Adrenal gland (tissue), 12 donors: ENCODE measurements around the gene RIPK3. TPM values are rescaled to one million over a fixed set of nuclear protein-coding genes. Genes with fewer than 3 reads are reported as not detected.
A peak's percentile ranks its signal among the peaks of the same experiment; 100 is the strongest.

ENCODE experiments used
- DNase-seq, 7 donors: peaks; one replicate each; pipeline ENCODE4 v3.0.0-alpha.2; 2019 to 2020
- H3K27ac ChIP-seq, 5 donors: fragments of 200-600 bp; sonication (generic) in 4 of 5; 1 replicate in 3 of 5; 2 replicates in 2 of 5; pipeline versions ENCODE4 v1.5.1 to v1.8.0; 2016 to 2020; ENCODE audit warnings: mild to moderate bottlenecking in 1 of 5
- H3K27me3 ChIP-seq: fragments of 200-600 bp; 2 replicates; pipeline ENCODE4 v1.8.0; 2021
- H3K36me3 ChIP-seq, 2 donors: fragments of 200-600 bp; replicated peaks in 1 of 2; 1 replicate in 1 of 2; 2 replicates in 1 of 2; pipeline versions ENCODE4 v1.5.1 to v1.8.0; 2018 to 2022
- H3K4me1 ChIP-seq, 2 donors: fragments of 200-600 bp; replicated peaks in 1 of 2; 1 replicate in 1 of 2; 2 replicates in 1 of 2; pipeline versions ENCODE4 v1.5.1 to v1.8.0; 2018 to 2021
- H3K4me3 ChIP-seq, 4 donors: fragments of 200-600 bp; sonication (generic) in 3 of 4; one replicate each; pipeline ENCODE4 v1.5.1; 2016 to 2018
- H3K9me3 ChIP-seq, 3 donors: fragments of 200-600 bp; sonication (generic) in 1 of 3; replicated peaks in 1 of 3; 1 replicate in 2 of 3; 2 replicates in 1 of 3; pipeline versions ENCODE4 v1.5.1 to v1.8.0; 2016 to 2021
- CTCF ChIP-seq, 6 experiments: fragments of 450-650 bp in 4 of 6; fragments of 200-600 bp in 2 of 6; sonication (generic) in 1 of 6; IDR thresholded peaks; 1 replicate in 5 of 6; 2 replicates in 1 of 6; pipeline versions ENCODE4 v1.5.1 to v1.8.0; 2016 to 2021; ENCODE audit warnings: antibody characterized with exemption in 6 of 6, mild to moderate bottlenecking in 2 of 6, moderate library complexity in 1 of 6
- POLR2A ChIP-seq, 2 donors: fragments of 450-650 bp; IDR thresholded peaks; one replicate each; pipeline ENCODE4 v1.6.1; 2017; ENCODE audit warnings: antibody characterized with exemption in 2 of 2, mild to moderate bottlenecking in 2 of 2, moderate library complexity in 1 of 2
- WGBS, 4 donors: extraction: QIAGEN DNeasy Blood & Tissue Kit in 2 of 4; methylation state at CpG; one replicate each; pipeline versions ENCODE4 v1.1.5 to v1.1.7; 2013 to 2017; 5-methylcytosine and 5-hydroxymethylcytosine counted together
- intact Hi-C, 2 donors: fragments of 100-400 bp; cut with DNase I; formaldehyde crosslinking; loops; one replicate each; pipeline versions ENCODE4 v1.14.1 to v1.15.0; 2022 to 2023
- polyA plus RNA-seq, 3 donors: library from polyadenylated mRNA; stranded (reverse); fragments of 200-250 nt in 2 of 3; fragments of 350-450 nt in 1 of 3; fragmentation: Illumina TruSeq in 1 of 3; extraction: RNeasy Lipid Tissue Mini Kit (QIAGEN cat#74804) in 1 of 3; gene quantifications; one replicate each; pipeline ENCODE4 v1.2.3, GENCODE V29; 2013 to 2014
- total RNA-seq, 9 donors: library from RNA; depleted of rRNA in 4 of 9; stranded (reverse); fragments of >200 nt in 4 of 9; fragments of 120-200 nt in 1 of 9; fragmentation: NEBNext Ultra II Directional in 1 of 9; extraction: Animal tissue kit (Norgen Biotek cat#: 25700) in 1 of 9; gene quantifications; one replicate each; pipeline versions ENCODE4 v1.1.0 to v1.2.4, GENCODE V29; 2013 to 2023
- donor health status: healthy with polysubstance abuse.
- donor health status: Bipolar disorder and iron deficiency.
- donor health status: DM: yes; HTN: yes; CAD: no.
- donor health status: DM: no; HTN: no; CAD: no.
- donor health status: DM: no; HTN: no; CAD: no.
- donor health status: DM: yes; HTN: yes; CAD: no.

Gene RIPK3
- total and polyA plus RNA-seq, 12 donors, result 0.50 to 10.4 (median 3.8) TPM

DNA sequence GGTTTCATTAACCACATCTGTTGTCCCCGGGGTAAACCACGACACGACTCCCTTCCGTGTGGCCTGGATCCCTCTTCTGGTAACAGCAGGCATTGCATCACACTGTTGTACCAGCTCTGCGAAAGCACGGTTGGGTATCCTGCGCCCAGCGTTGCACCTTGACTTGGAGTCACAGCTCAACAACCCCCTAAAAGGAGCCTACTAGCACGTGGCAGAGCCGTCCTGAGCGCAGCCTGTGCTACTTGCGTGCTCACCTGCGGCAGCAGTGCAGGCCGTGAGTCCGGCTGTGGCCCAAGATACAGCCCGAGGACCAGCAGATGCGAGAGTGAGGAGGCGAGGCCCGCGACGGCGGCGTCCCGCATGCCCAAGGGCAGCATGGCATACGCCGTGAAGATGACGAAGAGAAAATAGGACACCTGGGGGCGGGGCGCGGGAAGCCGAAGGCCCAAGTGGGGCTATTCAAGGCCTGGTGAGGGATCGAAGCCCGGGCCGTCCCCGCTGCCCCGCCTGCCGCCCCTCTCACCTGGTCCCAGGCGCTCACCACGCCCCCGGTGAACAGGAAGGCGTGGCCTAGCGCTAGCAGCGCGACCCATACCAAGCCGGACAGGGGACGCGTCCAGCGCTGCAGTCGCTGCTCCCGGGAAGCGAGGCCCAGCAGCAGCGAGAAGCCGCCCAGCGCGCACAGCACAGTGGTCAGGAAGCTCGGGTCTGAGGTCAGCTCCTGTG lies 7.4 kb downstream of the RIPK3 start:
- WGBS, 4 donors, result 24 to 29% (median 26%) methylated on average over 36 to 56 of the region's 56 CpGs
- H3K36me3 ChIP-seq, result no peaks in the 10 kb centered on the region
- no peak overlapping the region for H3K27ac ChIP-seq
- peaks cover 11% of the 10 kb centered on the region for H3K27me3 ChIP-seq
- H3K4me3 ChIP-seq, result peak overlapping the region in 1 of 4 donors; percentile 31
- TF ChIP-seq CTCF (IDR thresholded peaks at IDR 0.05) (peak; percentile 52 to 84 (median 73)), POLR2A (IDR thresholded peaks at IDR 0.05) (no peak)
- intact Hi-C loops, result loop anchor here in 1 of 2 donors (5.0 kb wide), 1 partner anchor 100 kb away; no protein-coding TSS in a partner anchor
- peaks cover 0 to 24% of the 10 kb centered on the region in 2 donors for H3K4me1 ChIP-seq
- peak; percentile 68 to 90 (median 79) for DNase-seq
- H3K9me3 ChIP-seq, result no peaks in the 10 kb centered on the region

DNA sequence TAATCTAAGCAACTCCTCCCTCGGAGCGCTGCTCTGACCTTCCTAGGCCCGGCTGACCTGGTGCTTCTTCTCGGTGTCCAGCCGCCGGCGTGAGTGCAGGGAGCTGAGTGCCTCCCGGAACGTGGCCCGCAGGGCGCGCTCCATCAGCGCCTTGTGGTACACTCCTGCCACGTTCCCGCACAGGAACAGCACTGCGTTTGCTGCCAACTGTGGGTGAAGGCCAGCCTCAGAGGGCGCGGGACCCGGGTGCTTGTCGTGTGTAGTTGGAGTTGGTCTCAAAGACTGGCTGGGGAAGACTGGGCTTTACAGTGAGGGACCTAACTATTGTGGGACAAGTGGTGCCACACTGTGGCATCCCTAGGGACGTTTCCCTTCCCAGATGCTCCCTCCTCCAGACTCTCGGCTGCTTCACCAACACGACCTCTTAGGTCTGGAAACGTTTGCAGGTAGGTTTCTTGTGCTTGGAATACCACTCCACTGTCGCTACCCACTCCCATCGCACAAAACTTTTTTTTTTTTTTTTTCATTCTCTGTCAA lies 8.0 kb downstream of the RIPK3 start:
- Histone ChIP-seq H3K9me3 (no peaks in the 10 kb centered on the region), H3K27ac (no peak overlapping the region), H3K4me3 (peak overlapping the region in 1 of 4 donors; percentile 31), H3K36me3 (no peaks in the 10 kb centered on the region), H3K4me1 (peaks cover 0 to 24% of the 10 kb centered on the region in 2 donors), H3K27me3 (peaks cover 11% of the 10 kb centered on the region)
- WGBS, 4 donors, result 42 to 50% (median 45%) methylated on average over 15 to 26 of the region's 26 CpGs
- DNase-seq, result peak in 1 of 7 donors; percentile 29
- no peak for TF ChIP-seq POLR2A (IDR thresholded peaks at IDR 0.05)
- TF ChIP-seq CTCF (IDR thresholded peaks at IDR 0.05), result no peak
- intact Hi-C loops, result loop anchor here (2.0 to 5.0 kb wide), 2 partner anchors 101 kb away; no protein-coding TSS in a partner anchor

DNA sequence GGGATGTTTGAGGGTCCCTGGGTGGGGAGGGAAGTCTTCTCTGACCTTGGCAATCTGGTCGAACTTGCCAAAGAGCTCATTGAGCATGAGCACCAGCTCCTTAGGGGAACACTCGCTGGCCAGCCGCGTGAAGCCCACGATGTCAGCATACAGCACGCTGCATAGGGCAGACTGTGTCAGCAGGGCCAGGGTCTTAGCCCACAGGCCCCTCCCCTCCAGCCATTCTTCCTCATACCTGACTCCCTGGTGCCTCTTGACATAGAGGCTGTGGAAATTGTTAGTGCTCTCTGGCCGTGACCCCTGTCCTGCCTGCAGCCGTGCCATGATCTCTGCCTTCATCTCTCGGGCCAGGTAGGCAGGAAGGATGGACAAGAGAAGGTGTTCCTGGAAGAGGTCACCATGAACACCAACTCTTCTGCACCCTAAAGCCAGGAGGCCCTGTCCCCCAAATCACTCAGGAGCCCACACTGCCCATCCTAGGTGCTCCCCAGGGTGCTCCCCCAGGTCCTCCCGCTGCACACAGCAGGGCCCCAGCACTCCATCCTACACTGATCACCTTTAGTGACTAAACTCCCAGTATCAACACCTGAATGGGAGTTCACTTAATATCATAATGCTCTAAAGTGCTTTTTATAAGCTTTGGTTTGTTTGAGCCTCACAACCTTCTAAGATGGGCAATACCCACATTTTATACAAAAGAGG lies 8.7 kb downstream of the RIPK3 start:
- Histone ChIP-seq H3K27me3 (peaks cover 11% of the 10 kb centered on the region), H3K9me3 (no peaks in the 10 kb centered on the region), H3K4me1 (peaks cover 0 to 24% of the 10 kb centered on the region in 2 donors), H3K4me3 (no peak overlapping the region), H3K27ac (no peak overlapping the region), H3K36me3 (no peaks in the 10 kb centered on the region)
- TF ChIP-seq POLR2A (IDR thresholded peaks at IDR 0.05) (no peak), CTCF (IDR thresholded peaks at IDR 0.05) (no peak)
- intact Hi-C loops, result loop anchor here (2.0 to 5.0 kb wide), 2 partner anchors 101 to 102 kb away; no protein-coding TSS in a partner anchor
- no peak for DNase-seq
- 87 to 95% (median 92%) methylated on average over 10 of the region's 10 CpGs for WGBS, 4 donors

- DNase-seq, result peak in 5 of 7 donors; percentile 33 to 78 (median 55)
- WGBS, 4 donors, result 74 to 78% (median 74%) methylated on average over 4 to 9 of the region's 9 CpGs; no CpG with 5 or more reads in 1 of the 4 donors
- no peak overlapping the region for H3K4me3 ChIP-seq
- H3K4me1 ChIP-seq, result peaks cover 0 to 22% of the 10 kb centered on the region in 2 donors
- H3K27ac ChIP-seq, result peak overlapping the region in 1 of 5 donors; percentile 13
- H3K27me3 ChIP-seq, result peaks cover 5% of the 10 kb centered on the region
- no peaks in the 10 kb centered on the region for H3K36me3 ChIP-seq
- H3K9me3 ChIP-seq, result no peaks in the 10 kb centered on the region
- intact Hi-C loops, result loop anchor here (2.0 to 5.0 kb wide), 2 partner anchors 103 kb away; no protein-coding TSS in a partner anchor
- TF ChIP-seq CTCF (IDR thresholded peaks at IDR 0.05) (no peak), POLR2A (IDR thresholded peaks at IDR 0.05) (no peak)
Measured at GRCh38 chr14:24329736-24330135, 10.1 kb downstream of the RIPK3 start.
